ENCODE data around the gene CSTB.

- TF ChIP-seq CTCF (IDR thresholded peaks at IDR 0.05; ENCODE audit: insufficient read depth, low read depth, low read length) (no peak), EZH2 (IDR thresholded peaks at IDR 0.05; ENCODE audit: insufficient read depth, low read length) (no peak)
These were observed 30.1 kb upstream of the CSTB start for GRCh38 chr21:43806017-43806710.
